SK-N-SH (cell line): ENCODE data around the gene BIRC6.

Experiments used
- EP300 ChIP-seq, 2 experiments: IDR thresholded peaks; 2 replicates each; pipeline versions ENCODE4 v1.4.0 to v1.6.1; 2012; ENCODE audit warnings: borderline replicate concordance in 1 of 2, low read depth in 1 of 2, low read length in 1 of 2
- POLR2AphosphoS5 ChIP-seq: IDR thresholded peaks from 2 replicates; pipeline ENCODE4 v1.6.1; 2012; ENCODE audit warnings: low read depth, low read length
- TF ChIP-seq, protein P1 (sequence below): fragments of 200-600 bp; sonication (generic); IDR thresholded peaks from 2 replicates; pipeline ENCODE4 v1.6.1; 2017; ENCODE audit warnings: antibody characterized with exemption, mild to moderate bottlenecking, moderate library complexity
- TF ChIP-seq, protein P2 (sequence below): IDR thresholded peaks from 2 replicates; pipeline ENCODE4; 2012

DNA sequence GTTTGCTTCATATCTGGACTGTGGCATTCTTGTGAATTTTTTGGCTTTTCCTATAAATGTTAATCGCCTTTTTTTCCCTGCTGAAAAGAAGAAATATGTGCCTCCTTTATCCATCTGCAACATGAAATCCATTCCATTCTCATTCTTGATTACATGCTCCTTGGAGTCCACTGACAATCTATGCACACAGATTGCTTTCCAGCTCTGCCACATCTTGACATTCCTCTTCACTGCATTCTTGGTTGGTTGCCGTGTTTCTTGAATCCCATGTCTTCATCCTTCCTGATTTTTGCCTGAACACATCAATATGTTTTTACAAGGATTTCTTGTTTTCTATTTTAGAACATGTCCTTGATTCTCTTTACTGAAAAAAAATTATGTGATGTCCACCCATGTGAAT is 26.7 kb upstream of the BIRC6 start:
- TF ChIP-seq, protein P1, sequence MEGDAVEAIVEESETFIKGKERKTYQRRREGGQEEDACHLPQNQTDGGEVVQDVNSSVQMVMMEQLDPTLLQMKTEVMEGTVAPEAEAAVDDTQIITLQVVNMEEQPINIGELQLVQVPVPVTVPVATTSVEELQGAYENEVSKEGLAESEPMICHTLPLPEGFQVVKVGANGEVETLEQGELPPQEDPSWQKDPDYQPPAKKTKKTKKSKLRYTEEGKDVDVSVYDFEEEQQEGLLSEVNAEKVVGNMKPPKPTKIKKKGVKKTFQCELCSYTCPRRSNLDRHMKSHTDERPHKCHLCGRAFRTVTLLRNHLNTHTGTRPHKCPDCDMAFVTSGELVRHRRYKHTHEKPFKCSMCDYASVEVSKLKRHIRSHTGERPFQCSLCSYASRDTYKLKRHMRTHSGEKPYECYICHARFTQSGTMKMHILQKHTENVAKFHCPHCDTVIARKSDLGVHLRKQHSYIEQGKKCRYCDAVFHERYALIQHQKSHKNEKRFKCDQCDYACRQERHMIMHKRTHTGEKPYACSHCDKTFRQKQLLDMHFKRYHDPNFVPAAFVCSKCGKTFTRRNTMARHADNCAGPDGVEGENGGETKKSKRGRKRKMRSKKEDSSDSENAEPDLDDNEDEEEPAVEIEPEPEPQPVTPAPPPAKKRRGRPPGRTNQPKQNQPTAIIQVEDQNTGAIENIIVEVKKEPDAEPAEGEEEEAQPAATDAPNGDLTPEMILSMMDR: no peak
- TF ChIP-seq, protein P2, sequence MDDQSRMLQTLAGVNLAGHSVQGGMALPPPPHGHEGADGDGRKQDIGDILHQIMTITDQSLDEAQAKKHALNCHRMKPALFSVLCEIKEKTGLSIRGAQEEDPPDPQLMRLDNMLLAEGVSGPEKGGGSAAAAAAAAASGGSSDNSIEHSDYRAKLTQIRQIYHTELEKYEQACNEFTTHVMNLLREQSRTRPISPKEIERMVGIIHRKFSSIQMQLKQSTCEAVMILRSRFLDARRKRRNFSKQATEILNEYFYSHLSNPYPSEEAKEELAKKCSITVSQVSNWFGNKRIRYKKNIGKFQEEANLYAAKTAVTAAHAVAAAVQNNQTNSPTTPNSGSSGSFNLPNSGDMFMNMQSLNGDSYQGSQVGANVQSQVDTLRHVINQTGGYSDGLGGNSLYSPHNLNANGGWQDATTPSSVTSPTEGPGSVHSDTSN: no peak
- TF ChIP-seq POLR2AphosphoS5 (no peak), EP300 (IDR thresholded peaks at IDR 0.05; ENCODE audit: borderline replicate concordance in 1 of 2, low read depth in 1 of 2, low read length in 1 of 2) (no peak)
